ENCODE results near the gene TMEM130.

GRCh38 chr7:98805956-98806838 is 63.6 kb downstream of the TMEM130 start:
- TF ChIP-seq EP300 (IDR thresholded peaks at IDR 0.05), result no peak
- TF ChIP-seq CTCF (IDR thresholded peaks at IDR 0.05), result no peak
